ENCODE measurements around the gene ARHGEF7.

ARHGEF7 gene

GRCh38 chr13:111283457-111283856 is 168.3 kb downstream of the ARHGEF7 start:
- H3K4me3 ChIP-seq (ENCODE audit: low read depth in 1 of 2, low read length in 2 of 2) = no peak overlapping the region
- peaks cover 58% of the 10 kb centered on the region in 2 donors for H3K36me3 ChIP-seq (ENCODE audit: control insufficient read depth in 1 of 2, insufficient read depth in 2 of 2, low read length in 2 of 2)
- no peak overlapping the region for H3K27ac ChIP-seq (ENCODE audit: low read length)

GRCh38 chr13:111283991-111284390 is 168.9 kb downstream of the ARHGEF7 start:
- Histone ChIP-seq H3K4me1 (ENCODE audit: control insufficient read depth in 1 of 2, insufficient read depth in 2 of 2, low read length in 2 of 2) (peaks cover 8 to 16% of the 10 kb centered on the region in 2 donors), H3K27me3 (ENCODE audit: low read depth, low read length) (no peaks in the 10 kb centered on the region), H3K36me3 (ENCODE audit: control insufficient read depth in 1 of 2, insufficient read depth in 2 of 2, low read length in 2 of 2) (peaks cover 53 to 57% of the 10 kb centered on the region in 2 donors), H3K9me3 (ENCODE audit: control insufficient read depth in 1 of 2, low read length in 2 of 2) (no peaks in the 10 kb centered on the region), H3K4me3 (ENCODE audit: low read depth in 1 of 2, low read length in 2 of 2) (no peak overlapping the region), H3K27ac (ENCODE audit: low read length) (no peak overlapping the region)

More at GRCh38 chr13:111283457-111283856, 168.3 kb downstream of the ARHGEF7 start:
- H3K27me3 ChIP-seq (ENCODE audit: low read depth, low read length) = no peaks in the 10 kb centered on the region
- H3K9me3 ChIP-seq (ENCODE audit: control insufficient read depth in 1 of 2, low read length in 2 of 2) = no peaks in the 10 kb centered on the region
- H3K4me1 ChIP-seq (ENCODE audit: control insufficient read depth in 1 of 2, insufficient read depth in 2 of 2, low read length in 2 of 2) = peaks cover 8 to 16% of the 10 kb centered on the region in 2 donors

- Histone ChIP-seq H3K27ac (ENCODE audit: low read length) (no peak overlapping the region), H3K9me3 (ENCODE audit: control insufficient read depth in 1 of 2, low read length in 2 of 2) (no peaks in the 10 kb centered on the region), H3K4me1 (ENCODE audit: control insufficient read depth in 1 of 2, insufficient read depth in 2 of 2, low read length in 2 of 2) (peaks cover 8 to 16% of the 10 kb centered on the region in 2 donors), H3K4me3 (ENCODE audit: low read depth in 1 of 2, low read length in 2 of 2) (no peak overlapping the region), H3K36me3 (ENCODE audit: control insufficient read depth in 1 of 2, insufficient read depth in 2 of 2, low read length in 2 of 2) (peaks cover 50 to 57% of the 10 kb centered on the region in 2 donors), H3K27me3 (ENCODE audit: low read depth, low read length) (no peaks in the 10 kb centered on the region)
Measured at GRCh38 chr13:111284565-111284964, 169.5 kb downstream of the ARHGEF7 start.

GRCh38 chr13:111286162-111286561 is 171.1 kb downstream of the ARHGEF7 start:
- Histone ChIP-seq H3K4me3 (ENCODE audit: low read depth in 1 of 2, low read length in 2 of 2) (no peak overlapping the region), H3K4me1 (ENCODE audit: control insufficient read depth in 1 of 2, insufficient read depth in 2 of 2, low read length in 2 of 2) (peaks cover 8 to 16% of the 10 kb centered on the region in 2 donors), H3K36me3 (ENCODE audit: control insufficient read depth in 1 of 2, insufficient read depth in 2 of 2, low read length in 2 of 2) (peaks cover 42 to 59% of the 10 kb centered on the region in 2 donors), H3K9me3 (ENCODE audit: control insufficient read depth in 1 of 2, low read length in 2 of 2) (no peaks in the 10 kb centered on the region), H3K27me3 (ENCODE audit: low read depth, low read length) (no peaks in the 10 kb centered on the region), H3K27ac (ENCODE audit: low read length) (no peak overlapping the region)

GRCh38 chr13:111286749-111287148 is 171.6 kb downstream of the ARHGEF7 start:
- Histone ChIP-seq H3K4me3 (ENCODE audit: low read depth in 1 of 2, low read length in 2 of 2) (no peak overlapping the region), H3K36me3 (ENCODE audit: control insufficient read depth in 1 of 2, insufficient read depth in 2 of 2, low read length in 2 of 2) (peaks cover 42 to 64% of the 10 kb centered on the region in 2 donors), H3K4me1 (ENCODE audit: control insufficient read depth in 1 of 2, insufficient read depth in 2 of 2, low read length in 2 of 2) (peaks cover 8 to 13% of the 10 kb centered on the region in 2 donors), H3K27me3 (ENCODE audit: low read depth, low read length) (no peaks in the 10 kb centered on the region), H3K27ac (ENCODE audit: low read length) (no peak overlapping the region), H3K9me3 (ENCODE audit: control insufficient read depth in 1 of 2, low read length in 2 of 2) (no peaks in the 10 kb centered on the region)

DNA sequence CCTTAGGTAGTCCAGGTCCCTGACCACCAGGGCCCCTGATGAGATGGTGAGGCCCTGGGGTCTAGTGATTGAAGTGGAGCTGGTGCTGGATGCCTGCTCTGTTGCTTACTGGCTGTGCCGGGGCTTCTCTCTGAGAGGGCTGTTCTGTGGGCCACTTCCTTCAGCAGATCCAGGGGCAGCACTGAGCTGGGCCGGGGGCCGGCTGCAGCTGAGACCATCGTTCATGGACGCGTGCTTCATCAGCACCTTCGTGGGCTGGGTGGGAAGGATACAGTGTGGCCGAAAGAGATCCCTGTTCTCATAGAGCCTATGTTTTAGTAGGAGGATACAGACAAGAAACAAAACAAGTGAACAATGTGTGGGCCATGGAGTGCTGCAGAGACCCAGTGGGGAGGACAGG is 172.1 kb downstream of the ARHGEF7 start:
- Histone ChIP-seq H3K4me1 (ENCODE audit: control insufficient read depth in 1 of 2, insufficient read depth in 2 of 2, low read length in 2 of 2) (peaks cover 5 to 10% of the 10 kb centered on the region in 2 donors), H3K27ac (ENCODE audit: low read length) (no peak overlapping the region), H3K9me3 (ENCODE audit: control insufficient read depth in 1 of 2, low read length in 2 of 2) (no peaks in the 10 kb centered on the region), H3K36me3 (ENCODE audit: control insufficient read depth in 1 of 2, insufficient read depth in 2 of 2, low read length in 2 of 2) (peaks cover 45 to 68% of the 10 kb centered on the region in 2 donors), H3K27me3 (ENCODE audit: low read depth, low read length) (no peaks in the 10 kb centered on the region), H3K4me3 (ENCODE audit: low read depth in 1 of 2, low read length in 2 of 2) (no peak overlapping the region)

- H3K27ac ChIP-seq (ENCODE audit: low read length) = no peak overlapping the region
- H3K27me3 ChIP-seq (ENCODE audit: low read depth, low read length) = no peaks in the 10 kb centered on the region
- peaks cover 0 to under 1% of the 10 kb centered on the region in 2 donors for H3K4me1 ChIP-seq (ENCODE audit: control insufficient read depth in 1 of 2, insufficient read depth in 2 of 2, low read length in 2 of 2)
- H3K9me3 ChIP-seq (ENCODE audit: control insufficient read depth in 1 of 2, low read length in 2 of 2) = no peaks in the 10 kb centered on the region
- peaks cover 55 to 76% of the 10 kb centered on the region in 2 donors for H3K36me3 ChIP-seq (ENCODE audit: control insufficient read depth in 1 of 2, insufficient read depth in 2 of 2, low read length in 2 of 2)
- no peak overlapping the region for H3K4me3 ChIP-seq (ENCODE audit: low read depth in 1 of 2, low read length in 2 of 2)
Measured at GRCh38 chr13:111288276-111288675, 173.2 kb downstream of the ARHGEF7 start.

- no peaks in the 10 kb centered on the region for H3K4me1 ChIP-seq (ENCODE audit: control insufficient read depth in 1 of 2, insufficient read depth in 2 of 2, low read length in 2 of 2)
Measured at GRCh38 chr13:111289251-111289650, 174.1 kb downstream of the ARHGEF7 start.

GRCh38 chr13:111291908-111292307 is 176.8 kb downstream of the ARHGEF7 start:
- Histone ChIP-seq H3K4me3 (ENCODE audit: low read depth in 1 of 2, low read length in 2 of 2) (no peak overlapping the region), H3K36me3 (ENCODE audit: control insufficient read depth in 1 of 2, insufficient read depth in 2 of 2, low read length in 2 of 2) (peaks cover 40 to 55% of the 10 kb centered on the region in 2 donors), H3K27me3 (ENCODE audit: low read depth, low read length) (no peaks in the 10 kb centered on the region), H3K27ac (ENCODE audit: low read length) (no peak overlapping the region), H3K4me1 (ENCODE audit: control insufficient read depth in 1 of 2, insufficient read depth in 2 of 2, low read length in 2 of 2) (no peaks in the 10 kb centered on the region), H3K9me3 (ENCODE audit: control insufficient read depth in 1 of 2, low read length in 2 of 2) (no peaks in the 10 kb centered on the region)

More at GRCh38 chr13:111289251-111289650, 174.1 kb downstream of the ARHGEF7 start:
- Histone ChIP-seq H3K36me3 (ENCODE audit: control insufficient read depth in 1 of 2, insufficient read depth in 2 of 2, low read length in 2 of 2) (peaks cover 55 to 80% of the 10 kb centered on the region in 2 donors), H3K27me3 (ENCODE audit: low read depth, low read length) (no peaks in the 10 kb centered on the region), H3K27ac (ENCODE audit: low read length) (no peak overlapping the region), H3K4me3 (ENCODE audit: low read depth in 1 of 2, low read length in 2 of 2) (no peak overlapping the region), H3K9me3 (ENCODE audit: control insufficient read depth in 1 of 2, low read length in 2 of 2) (no peaks in the 10 kb centered on the region)

DNA sequence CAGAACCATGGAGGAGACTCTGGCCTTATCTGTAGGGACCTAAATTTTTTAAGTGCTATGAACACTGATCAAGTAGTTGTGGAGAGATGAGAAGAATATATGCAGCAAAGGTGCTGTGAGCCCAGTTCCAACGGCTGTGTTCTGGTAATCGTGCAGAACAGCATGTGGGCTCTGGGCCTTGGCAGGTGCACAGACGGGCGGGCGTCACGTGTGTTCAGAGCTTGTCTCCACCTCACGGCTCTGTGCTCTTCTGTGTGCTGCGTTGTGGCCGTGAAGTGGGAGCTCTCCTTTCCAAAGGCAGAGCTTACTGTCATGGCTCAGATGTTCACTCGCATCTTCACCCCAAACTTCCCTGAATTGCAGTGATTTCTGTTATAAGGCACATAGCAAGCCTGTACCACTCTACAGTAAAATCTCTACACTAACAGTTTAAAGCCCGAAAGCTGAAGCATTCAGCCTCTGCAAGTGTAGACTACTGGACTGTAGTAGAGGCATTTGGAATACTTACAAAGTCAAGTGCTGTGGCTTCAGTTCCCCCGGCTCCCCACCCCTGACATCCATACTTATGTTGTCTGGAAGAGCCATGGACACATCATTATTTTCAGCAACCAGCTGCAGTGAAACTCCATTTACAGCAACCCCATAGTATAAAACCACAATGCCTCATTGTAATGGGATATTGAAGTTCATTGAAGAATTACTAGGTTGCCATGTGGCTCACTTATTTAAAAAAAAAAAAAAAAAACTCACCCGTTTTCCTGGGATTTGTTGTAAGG is 177.8 kb downstream of the ARHGEF7 start:
- Histone ChIP-seq H3K27me3 (ENCODE audit: low read depth, low read length) (no peaks in the 10 kb centered on the region), H3K4me3 (ENCODE audit: low read depth in 1 of 2, low read length in 2 of 2) (no peak overlapping the region), H3K36me3 (ENCODE audit: control insufficient read depth in 1 of 2, insufficient read depth in 2 of 2, low read length in 2 of 2) (peaks cover 30 to 46% of the 10 kb centered on the region in 2 donors), H3K27ac (ENCODE audit: low read length) (no peak overlapping the region), H3K4me1 (ENCODE audit: control insufficient read depth in 1 of 2, insufficient read depth in 2 of 2, low read length in 2 of 2) (no peaks in the 10 kb centered on the region), H3K9me3 (ENCODE audit: control insufficient read depth in 1 of 2, low read length in 2 of 2) (no peaks in the 10 kb centered on the region)

GRCh38 chr13:111295886-111296285 is 180.8 kb downstream of the ARHGEF7 start:
- Histone ChIP-seq H3K27ac (ENCODE audit: low read length) (no peak overlapping the region), H3K4me1 (ENCODE audit: control insufficient read depth in 1 of 2, insufficient read depth in 2 of 2, low read length in 2 of 2) (no peaks in the 10 kb centered on the region), H3K4me3 (ENCODE audit: low read depth in 1 of 2, low read length in 2 of 2) (no peak overlapping the region), H3K9me3 (ENCODE audit: control insufficient read depth in 1 of 2, low read length in 2 of 2) (no peaks in the 10 kb centered on the region), H3K27me3 (ENCODE audit: low read depth, low read length) (no peaks in the 10 kb centered on the region), H3K36me3 (ENCODE audit: control insufficient read depth in 1 of 2, insufficient read depth in 2 of 2, low read length in 2 of 2) (peaks cover 26 to 52% of the 10 kb centered on the region in 2 donors)

Measured in muscle layer of duodenum (tissue), 2 donors.